ENCODE measurements around the gene FCN1.

DNA sequence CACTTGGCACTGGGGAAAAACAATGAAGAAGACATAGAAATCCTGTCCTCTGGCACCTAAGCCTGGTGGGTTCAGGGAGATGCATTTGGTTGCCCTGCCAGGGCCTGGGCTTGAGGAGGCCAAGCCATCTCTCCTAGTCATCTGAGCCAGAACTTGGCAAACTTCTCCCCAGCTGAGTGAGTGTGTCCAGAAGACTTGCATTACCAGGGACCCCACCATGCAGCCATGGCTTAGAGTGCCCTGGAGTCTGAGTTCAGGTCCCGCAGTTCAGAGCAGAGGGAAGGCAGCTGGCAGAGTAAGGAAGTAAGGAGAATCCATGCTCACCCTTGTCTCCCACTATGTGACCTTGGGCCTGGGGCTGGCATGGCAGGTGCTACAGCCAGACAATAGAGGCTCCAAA is 37.4 kb upstream of the FCN1 start:
- TF ChIP-seq, protein P1, sequence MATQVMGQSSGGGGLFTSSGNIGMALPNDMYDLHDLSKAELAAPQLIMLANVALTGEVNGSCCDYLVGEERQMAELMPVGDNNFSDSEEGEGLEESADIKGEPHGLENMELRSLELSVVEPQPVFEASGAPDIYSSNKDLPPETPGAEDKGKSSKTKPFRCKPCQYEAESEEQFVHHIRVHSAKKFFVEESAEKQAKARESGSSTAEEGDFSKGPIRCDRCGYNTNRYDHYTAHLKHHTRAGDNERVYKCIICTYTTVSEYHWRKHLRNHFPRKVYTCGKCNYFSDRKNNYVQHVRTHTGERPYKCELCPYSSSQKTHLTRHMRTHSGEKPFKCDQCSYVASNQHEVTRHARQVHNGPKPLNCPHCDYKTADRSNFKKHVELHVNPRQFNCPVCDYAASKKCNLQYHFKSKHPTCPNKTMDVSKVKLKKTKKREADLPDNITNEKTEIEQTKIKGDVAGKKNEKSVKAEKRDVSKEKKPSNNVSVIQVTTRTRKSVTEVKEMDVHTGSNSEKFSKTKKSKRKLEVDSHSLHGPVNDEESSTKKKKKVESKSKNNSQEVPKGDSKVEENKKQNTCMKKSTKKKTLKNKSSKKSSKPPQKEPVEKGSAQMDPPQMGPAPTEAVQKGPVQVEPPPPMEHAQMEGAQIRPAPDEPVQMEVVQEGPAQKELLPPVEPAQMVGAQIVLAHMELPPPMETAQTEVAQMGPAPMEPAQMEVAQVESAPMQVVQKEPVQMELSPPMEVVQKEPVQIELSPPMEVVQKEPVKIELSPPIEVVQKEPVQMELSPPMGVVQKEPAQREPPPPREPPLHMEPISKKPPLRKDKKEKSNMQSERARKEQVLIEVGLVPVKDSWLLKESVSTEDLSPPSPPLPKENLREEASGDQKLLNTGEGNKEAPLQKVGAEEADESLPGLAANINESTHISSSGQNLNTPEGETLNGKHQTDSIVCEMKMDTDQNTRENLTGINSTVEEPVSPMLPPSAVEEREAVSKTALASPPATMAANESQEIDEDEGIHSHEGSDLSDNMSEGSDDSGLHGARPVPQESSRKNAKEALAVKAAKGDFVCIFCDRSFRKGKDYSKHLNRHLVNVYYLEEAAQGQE (IDR thresholded peaks at IDR 0.05; ENCODE audit: insufficient read depth in 1 of 2, low read depth in 2 of 2, low read length in 2 of 2): no peak
- TF ChIP-seq SIN3A (IDR thresholded peaks at IDR 0.05; ENCODE audit: borderline replicate concordance, insufficient read depth, low read length): no peak
- TF ChIP-seq POLR2AphosphoS5 (IDR thresholded peaks at IDR 0.05; ENCODE audit: low read depth, low read length): no peak
- TF ChIP-seq TAF1 (IDR thresholded peaks at IDR 0.05; ENCODE audit: borderline replicate concordance, insufficient read depth, low read length): no peak

Data from PFSK-1 (cell line).